Measurements from ENCODE around the gene CSE1L.

GRCh38 chr20:49054056-49054643, 8.0 kb downstream of the CSE1L start:
- TF ChIP-seq CTCF (conservative IDR thresholded peaks at IDR 0.05; ENCODE audit: low read depth, low read length) (no peak), EZH2 (IDR thresholded peaks at IDR 0.05; ENCODE audit: low read length, unreplicated experiment) (no peak)
